HG03571 (cell line): ENCODE results near the gene ADGRA1.
"Not testable (repeated sequence)": the region's sequence is repeated elsewhere in the genome, so short reads cannot be mapped to it uniquely, and the experiment has no call there.

Experiments
- ATAC-seq: cut with Tn5 transposase; IDR thresholded peaks from one replicate; pipeline ENCODE4 v1.9.1; 2021; ENCODE audit not compliant: unreplicated experiment

The ADGRA1 gene

DNA sequence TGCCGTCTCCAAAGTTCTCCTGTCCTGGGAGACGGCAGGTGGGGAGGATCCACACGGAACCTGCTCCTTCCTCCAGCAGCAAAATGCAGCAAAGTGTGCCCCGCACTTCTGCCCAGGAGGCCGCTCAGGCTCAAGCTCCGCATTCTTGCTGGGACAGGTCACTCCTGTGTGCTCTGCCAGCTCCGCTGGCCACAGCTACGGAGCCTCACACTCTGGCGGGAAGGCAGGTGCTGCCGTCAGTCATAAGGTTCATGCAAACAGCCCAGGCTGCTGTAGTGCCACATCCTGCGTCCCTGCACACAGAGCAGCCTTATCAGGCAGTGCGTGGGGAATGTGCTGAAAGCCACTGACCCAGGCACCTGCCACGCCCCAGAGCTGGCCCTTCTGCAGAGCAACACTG lies 22.4 kb downstream of the ADGRA1 start:
- no peak for ATAC-seq

- no peak for ATAC-seq
Observed at GRCh38 chr10:133110609-133111275, 23.0 kb downstream of the ADGRA1 start.

DNA sequence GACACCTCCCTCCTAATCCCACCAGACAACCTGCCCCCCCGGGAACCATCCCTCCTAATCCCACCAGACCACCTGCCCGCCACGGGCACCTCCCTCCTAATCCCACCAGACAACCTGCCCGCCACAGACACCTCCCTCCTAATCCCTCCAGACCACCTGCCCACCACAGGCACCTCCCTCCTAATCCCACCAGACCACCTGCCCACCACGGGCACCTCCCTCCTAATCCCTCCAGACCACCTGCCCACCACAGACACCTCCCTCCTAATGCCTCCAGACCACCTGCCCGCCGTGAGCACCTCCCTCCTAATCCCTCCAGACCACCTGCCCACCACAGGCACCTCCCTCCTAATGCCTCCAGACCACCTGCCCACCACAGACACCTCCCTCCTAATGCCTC lies 23.9 kb downstream of the ADGRA1 start:
- ATAC-seq, result not testable (repeated sequence)

DNA sequence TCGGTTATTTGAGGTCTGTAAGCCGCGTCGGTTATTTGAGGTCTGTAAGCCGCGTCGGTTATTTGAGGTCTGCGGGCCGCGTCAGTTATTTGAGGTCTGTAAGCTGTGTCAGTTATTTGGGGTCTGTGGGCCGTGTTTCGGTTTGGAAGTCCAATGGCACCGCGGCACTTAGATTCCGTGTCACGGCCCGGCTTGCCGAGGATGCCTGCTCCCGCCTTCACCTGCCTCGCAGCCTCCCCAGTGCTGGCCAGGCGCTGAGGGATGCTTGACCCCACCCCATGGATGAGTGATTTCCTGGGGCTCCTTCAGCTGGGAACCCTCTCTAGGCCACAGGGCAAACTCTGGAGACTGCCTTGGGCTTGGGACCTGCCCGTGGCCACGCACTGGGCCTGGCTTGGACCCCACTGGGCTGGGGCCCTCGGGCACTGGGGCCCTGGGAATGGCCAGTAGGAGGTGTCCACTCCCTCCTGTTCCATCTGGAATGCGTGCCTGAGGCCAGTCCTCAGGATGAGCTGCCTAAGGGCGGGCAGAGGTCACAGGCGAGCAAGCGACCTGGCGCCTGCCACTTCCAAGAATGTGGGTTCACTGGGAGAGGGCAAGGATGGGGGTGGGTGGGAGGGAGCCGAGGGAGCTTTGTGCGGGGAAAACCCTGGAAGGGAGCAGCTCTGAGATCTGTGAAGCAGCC lies 25.6 kb downstream of the ADGRA1 start:
- no peak for ATAC-seq

- ATAC-seq, result no peak
Observed at GRCh38 chr10:133113847-133114246, 26.1 kb downstream of the ADGRA1 start.

GRCh38 chr10:133114251-133114650 lies 26.5 kb downstream of the ADGRA1 start:
- ATAC-seq, result no peak

DNA sequence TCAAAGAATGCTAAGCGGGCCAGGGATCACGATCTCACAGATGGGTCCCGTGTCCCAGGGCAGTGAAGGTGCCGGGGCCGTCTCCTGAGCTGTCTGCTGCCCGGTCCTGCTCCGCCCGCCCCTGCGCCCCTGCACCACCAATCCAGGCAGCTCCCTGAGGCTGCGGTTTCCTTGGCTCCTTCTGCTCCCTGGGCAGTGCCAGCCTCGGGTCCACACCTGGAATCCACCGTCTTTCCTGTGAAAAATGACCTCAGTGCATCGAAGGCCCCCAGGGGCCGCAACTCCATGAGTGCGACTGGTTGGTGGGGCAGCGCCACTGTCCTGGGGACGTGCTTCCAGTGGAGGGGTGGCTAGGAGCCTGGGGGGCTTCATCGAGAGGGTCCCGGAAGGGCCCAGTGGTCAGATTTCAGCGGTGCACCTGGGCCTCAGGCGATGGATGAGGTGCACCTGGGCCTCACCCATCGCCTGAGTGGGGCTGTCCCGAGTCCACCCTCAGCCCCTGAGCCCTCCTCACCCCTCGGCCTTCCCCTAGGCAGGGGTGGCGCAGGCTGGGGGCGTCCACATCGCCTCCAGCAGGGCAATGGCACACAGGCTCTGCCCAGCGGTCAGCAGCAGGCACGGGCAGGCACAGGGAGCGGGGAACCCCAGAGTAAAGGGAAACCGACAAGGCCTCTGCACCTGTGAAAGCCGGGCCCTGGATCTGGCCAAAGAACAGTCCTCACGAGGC lies 27.2 kb downstream of the ADGRA1 start:
- ATAC-seq, result no peak

DNA sequence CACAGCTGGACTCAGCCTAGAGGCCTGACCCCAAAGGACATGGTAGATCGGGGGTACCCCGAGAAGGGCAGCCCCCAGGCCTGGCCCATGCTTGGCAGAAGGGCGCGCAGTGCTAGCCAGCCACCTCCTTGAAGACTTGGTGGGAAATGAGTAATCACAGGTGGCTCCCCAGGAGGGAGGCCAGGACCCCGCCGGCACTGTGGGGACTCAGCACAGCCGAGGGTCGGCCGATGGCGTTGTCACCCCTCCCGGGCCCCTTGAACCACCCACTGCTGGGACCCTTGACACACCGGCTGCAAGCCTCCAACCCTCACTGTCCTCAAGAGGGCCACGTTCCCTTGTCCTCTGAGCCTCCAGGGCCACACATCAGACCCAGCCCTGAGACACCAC lies 27.7 kb downstream of the ADGRA1 start:
- ATAC-seq, result no peak

DNA sequence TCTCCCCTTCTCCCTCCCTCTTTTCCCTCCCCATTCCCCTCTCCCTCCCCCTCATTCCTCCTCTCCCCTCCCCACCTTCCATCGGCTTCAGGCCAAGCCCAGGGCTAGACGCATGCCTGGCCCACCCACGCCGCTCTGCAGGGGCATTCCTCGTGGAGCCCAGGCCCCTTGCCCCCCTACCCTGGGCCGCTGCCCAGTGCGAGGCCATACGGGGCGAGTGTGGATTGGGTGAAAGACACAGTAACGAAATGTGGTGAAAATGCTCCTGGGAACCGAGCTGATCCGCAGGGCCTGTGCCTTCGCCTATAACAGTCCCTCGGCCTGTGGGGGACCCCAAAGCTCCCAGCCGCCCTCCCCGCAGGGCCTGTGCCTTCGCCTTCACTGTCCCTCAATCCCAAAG lies 28.3 kb downstream of the ADGRA1 start:
- no peak for ATAC-seq

DNA sequence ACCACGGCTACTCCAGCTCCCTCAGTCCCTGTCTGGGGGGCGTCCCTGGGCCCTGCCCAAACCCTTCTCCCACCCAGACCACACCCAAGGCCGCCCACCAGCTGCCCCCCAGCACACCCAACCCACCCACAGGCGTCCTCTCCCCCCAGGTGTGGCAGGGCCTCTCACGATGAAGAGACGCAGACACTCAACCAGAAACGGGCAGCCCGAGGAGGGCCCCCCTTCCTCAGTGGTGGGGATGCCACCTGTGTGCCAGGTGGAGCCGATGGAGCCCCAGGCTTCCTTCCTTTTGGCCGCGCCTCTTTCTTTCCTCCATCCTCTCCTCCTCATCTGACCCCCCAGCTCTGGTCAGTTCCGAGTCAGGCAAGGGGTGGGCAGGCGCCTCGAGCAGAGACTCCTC lies 28.7 kb downstream of the ADGRA1 start:
- no peak for ATAC-seq

GRCh38 chr10:133117036-133117687 lies 29.4 kb downstream of the ADGRA1 start:
- ATAC-seq, result no peak

GRCh38 chr10:133117688-133118071 lies 30.0 kb downstream of the ADGRA1 start:
- no peak for ATAC-seq

- no peak for ATAC-seq
Observed at GRCh38 chr10:133121479-133121878, 33.8 kb downstream of the ADGRA1 start.

DNA sequence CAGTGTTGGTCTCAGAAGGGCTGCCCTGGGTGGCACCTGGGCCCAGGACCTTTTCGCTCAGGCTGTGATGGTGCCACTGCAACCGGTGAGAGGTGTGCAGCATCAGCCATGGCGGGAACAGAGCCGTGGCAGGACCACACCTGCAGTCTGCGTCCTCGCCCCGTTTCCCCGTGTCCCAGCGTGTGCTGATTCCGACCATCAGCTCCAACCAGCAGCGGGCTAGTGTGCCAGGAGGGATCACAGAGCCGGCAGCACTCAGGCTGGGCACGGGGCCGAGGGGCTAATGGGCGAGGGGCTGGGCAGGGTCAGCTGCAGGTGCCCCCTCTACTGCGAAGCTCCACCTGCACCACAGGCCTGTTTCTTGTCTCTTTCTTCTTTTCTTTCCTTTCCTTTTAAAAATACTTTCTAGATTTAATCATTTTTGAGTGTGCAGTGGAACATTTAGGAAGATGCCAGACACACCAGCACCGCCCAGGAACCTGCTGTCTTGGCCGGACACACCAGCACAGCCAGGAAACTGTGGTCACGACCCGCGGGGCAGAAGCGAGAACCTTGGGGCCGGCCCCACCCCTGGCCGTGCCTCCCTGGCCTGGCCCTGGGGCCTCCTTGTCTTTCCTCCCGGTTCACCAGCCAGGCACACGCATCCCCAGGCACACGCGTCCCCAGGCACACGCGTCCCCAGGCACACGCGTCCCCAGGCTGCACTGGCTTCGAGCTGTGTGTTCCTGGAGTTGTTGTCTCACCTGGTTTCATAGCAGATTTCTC lies 34.6 kb downstream of the ADGRA1 start:
- no peak for ATAC-seq

- ATAC-seq, result no peak
Observed at GRCh38 chr10:133123050-133123745, 35.5 kb downstream of the ADGRA1 start.

GRCh38 chr10:133123746-133124356 lies 36.1 kb downstream of the ADGRA1 start:
- ATAC-seq, result no peak

DNA sequence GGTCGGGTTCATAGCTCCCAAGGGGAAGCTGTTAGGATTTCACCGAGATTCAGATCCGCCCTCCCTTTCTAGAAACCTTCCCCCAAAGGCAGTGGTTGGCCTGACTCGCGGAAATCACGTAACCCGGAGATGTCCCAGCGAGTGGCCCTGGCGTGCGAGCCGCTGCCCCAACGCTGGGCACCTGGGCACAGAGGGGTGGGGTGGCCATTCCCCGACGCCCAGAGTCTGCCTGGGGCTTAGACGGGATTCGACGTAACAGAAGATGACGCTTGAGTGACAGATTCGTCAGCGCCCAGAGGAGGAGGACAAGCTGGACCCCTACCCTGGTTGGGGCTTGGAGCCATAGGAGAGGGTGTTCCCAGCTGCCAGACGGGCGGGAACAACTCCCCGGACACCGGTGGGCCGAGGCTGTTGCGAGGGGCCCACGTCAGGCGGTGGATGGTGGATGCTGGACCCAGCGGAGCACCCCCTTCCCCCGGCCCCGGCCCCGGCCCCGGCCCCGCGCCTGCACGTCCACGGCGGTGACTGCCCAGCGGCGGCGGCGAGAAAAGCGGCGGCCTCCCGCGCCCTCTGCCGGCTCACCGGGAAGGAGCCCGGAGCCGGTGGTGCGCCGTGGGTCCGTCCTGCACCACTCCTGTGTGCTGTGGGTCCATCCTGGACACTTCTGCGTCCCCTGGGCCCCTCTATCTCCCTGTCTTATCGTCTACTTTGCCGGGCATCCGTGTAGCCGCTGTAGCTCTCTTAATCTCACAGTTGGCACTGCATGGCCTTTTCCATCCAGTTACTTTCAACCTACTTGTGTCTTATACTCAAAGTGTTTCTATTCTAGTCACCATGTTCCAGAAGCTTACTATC lies 36.9 kb downstream of the ADGRA1 start:
- ATAC-seq, result no peak

DNA sequence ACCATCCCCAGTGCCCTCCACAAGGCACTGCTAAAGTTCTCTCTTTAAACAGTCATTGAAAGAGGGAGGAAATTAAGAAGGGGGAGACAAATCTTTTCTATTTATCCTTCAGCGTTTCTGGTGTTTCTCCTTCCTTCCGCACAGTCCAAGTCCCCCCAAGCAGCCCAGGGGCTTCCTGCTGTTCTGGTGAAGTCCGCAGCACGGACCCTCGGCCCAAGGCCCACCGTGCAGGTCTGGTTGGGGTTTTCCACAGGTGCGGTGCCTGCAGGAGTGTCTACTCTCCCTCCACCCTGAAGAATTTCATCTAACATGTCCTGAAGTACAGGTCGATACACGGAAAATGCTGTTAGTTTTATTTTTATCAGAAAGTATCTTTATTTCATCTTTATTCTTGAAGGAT lies 38.2 kb downstream of the ADGRA1 start:
- ATAC-seq, result no peak
